ENCODE data around the gene MRPL55.
A peak's percentile ranks its signal among the peaks of the same experiment; 100 is the strongest.

The MRPL55 gene

DNA sequence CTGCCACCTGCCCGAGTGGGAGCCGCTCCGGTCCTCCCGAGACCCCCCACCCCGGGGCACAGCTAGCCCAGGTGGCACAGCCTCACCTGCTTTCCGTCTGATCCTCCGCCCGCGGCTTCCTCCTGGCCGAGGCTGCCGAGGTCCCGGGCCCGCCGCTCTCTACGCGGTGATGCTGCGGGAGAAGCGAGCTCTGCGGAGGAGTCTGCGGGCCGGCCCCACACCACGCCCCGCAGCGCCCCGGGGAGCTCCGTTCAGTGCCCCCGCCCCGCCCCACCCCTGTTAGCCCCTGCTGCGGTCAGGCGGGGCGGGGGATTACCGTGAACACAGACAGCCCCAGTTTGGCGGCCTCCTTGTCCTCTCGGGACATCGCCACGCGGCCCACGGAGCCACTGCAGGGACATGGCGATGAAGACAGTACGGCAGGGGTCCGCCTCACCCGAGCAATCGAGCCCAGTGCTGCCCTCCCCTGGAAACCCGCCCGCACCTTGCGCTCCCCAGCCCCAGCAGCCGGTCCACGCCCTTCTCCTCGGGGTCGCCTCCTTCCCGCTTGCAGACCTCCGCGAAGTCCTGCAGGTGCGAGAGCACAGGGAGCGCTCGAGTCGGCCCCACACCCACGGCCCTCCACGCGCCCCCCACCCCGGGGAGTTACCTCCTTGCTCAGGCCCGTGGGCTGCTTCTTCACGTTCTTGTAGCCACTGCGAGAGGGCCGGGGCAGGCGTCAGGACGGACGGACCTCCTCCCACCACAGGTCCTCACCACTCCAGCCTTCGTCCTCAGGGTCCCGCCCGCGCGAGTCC is 6.9 kb downstream of the MRPL55 start:
- Histone ChIP-seq H4K91ac (ENCODE audit: low read depth, low read length, poor library complexity) (peak overlapping the region; percentile 30), H2BK15ac (ENCODE audit: low read length) (no peak overlapping the region), H2AFZ (ENCODE audit: low read length) (peak overlapping the region; percentile 97), H2BK5ac (ENCODE audit: low read length) (no peak overlapping the region), H2BK12ac (ENCODE audit: low read length) (no peak overlapping the region), H2BK120ac (ENCODE audit: low read depth, low read length) (no peak overlapping the region), H3K4ac (ENCODE audit: low read length) (no peak overlapping the region), H3K27ac (replicated peaks; ENCODE audit: low read length) (no peak overlapping the region), H4K8ac (ENCODE audit: low read depth, low read length) (no peak overlapping the region), H3K4me1 (ENCODE audit: control insufficient read depth in 2 of 2, insufficient read depth in 1 of 2, low read depth in 1 of 2, low read length in 2 of 2) (peaks cover 0 to 5% of the 10 kb centered on the region in 2 donors), H3K4me3 (ENCODE audit: low read length in 2 of 2) (peak overlapping the region; percentile 89 to 99), H3K18ac (ENCODE audit: low read length) (peak overlapping the region; percentile 57), H3K9me3 (replicated peaks in 1 of 2; ENCODE audit: control insufficient read depth in 2 of 2, insufficient read depth in 1 of 2, low read depth in 1 of 2, low read length in 2 of 2) (no peaks in the 10 kb centered on the region), H3K79me1 (ENCODE audit: low read depth, low read length) (peaks cover 27% of the 10 kb centered on the region), H3K27me3 (ENCODE audit: control insufficient read depth in 3 of 3, insufficient read depth in 3 of 3, low read depth in 1 of 3, low read length in 3 of 3) (no peaks in the 10 kb centered on the region), H3K14ac (ENCODE audit: low read length) (peak overlapping the region; percentile 71), H2AK5ac (ENCODE audit: low read depth, low read length) (peak overlapping the region; percentile 97), H3K36me3 (replicated peaks in 1 of 2; ENCODE audit: control insufficient read depth in 2 of 2, insufficient read depth in 2 of 2, low read length in 2 of 2) (peaks cover 45 to 71% of the 10 kb centered on the region in 2 donors), H3K4me2 (ENCODE audit: insufficient read depth, low read length, poor library complexity, severe bottlenecking) (peak overlapping the region; percentile 96), H3K23ac (ENCODE audit: low read depth, low read length, poor library complexity) (peak overlapping the region; percentile 65), H3K9ac (ENCODE audit: low read depth, low read length, poor library complexity) (peak overlapping the region; percentile 95)
- WGBS, 2 donors (ENCODE audit: extremely low coverage in 2 of 2, insufficient read length in 2 of 2, insufficient replicate concordance in 1 of 2): no CpG with 5 or more reads among the region's 73 CpGs
- no peak for DNase-seq (ENCODE audit: low spot score)

DNA sequence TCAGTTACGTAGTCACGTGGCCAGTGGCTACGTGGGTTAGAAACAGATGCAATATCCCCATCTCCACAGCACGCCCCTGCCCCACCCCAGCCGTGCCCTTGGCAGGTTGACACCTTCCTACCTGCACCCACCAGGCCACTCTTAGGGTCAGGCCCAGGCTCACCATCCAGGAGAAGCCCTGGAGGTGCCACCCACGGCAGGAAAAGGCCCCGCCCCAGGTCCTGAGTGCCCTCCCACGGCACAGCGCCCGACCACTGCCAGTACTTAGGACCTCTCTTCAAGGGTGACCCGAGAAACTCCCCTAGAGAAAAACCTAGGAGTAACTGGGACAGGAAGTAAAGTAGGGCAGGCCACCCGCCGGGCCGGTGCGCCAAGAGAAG is 7.5 kb downstream of the MRPL55 start:
- Histone ChIP-seq H3K27me3 (ENCODE audit: control insufficient read depth in 3 of 3, insufficient read depth in 3 of 3, low read depth in 1 of 3, low read length in 3 of 3) (no peaks in the 10 kb centered on the region), H3K18ac (ENCODE audit: low read length) (no peak overlapping the region), H3K14ac (ENCODE audit: low read length) (no peak overlapping the region), H3K4ac (ENCODE audit: low read length) (no peak overlapping the region), H3K9ac (ENCODE audit: low read depth, low read length, poor library complexity) (peak overlapping the region; percentile 95), H3K23ac (ENCODE audit: low read depth, low read length, poor library complexity) (peak overlapping the region; percentile 20), H2AK5ac (ENCODE audit: low read depth, low read length) (no peak overlapping the region), H3K4me1 (ENCODE audit: control insufficient read depth in 2 of 2, insufficient read depth in 1 of 2, low read depth in 1 of 2, low read length in 2 of 2) (peaks cover 0 to 5% of the 10 kb centered on the region in 2 donors), H3K9me3 (replicated peaks in 1 of 2; ENCODE audit: control insufficient read depth in 2 of 2, insufficient read depth in 1 of 2, low read depth in 1 of 2, low read length in 2 of 2) (no peaks in the 10 kb centered on the region), H2BK15ac (ENCODE audit: low read length) (no peak overlapping the region), H3K36me3 (replicated peaks in 1 of 2; ENCODE audit: control insufficient read depth in 2 of 2, insufficient read depth in 2 of 2, low read length in 2 of 2) (peaks cover 49 to 71% of the 10 kb centered on the region in 2 donors), H3K27ac (replicated peaks; ENCODE audit: low read length) (no peak overlapping the region), H2BK5ac (ENCODE audit: low read length) (no peak overlapping the region), H2AFZ (ENCODE audit: low read length) (no peak overlapping the region), H3K79me1 (ENCODE audit: low read depth, low read length) (peaks cover 27% of the 10 kb centered on the region), H4K91ac (ENCODE audit: low read depth, low read length, poor library complexity) (no peak overlapping the region), H3K4me2 (ENCODE audit: insufficient read depth, low read length, poor library complexity, severe bottlenecking) (peak overlapping the region; percentile 96), H2BK120ac (ENCODE audit: low read depth, low read length) (no peak overlapping the region), H3K4me3 (ENCODE audit: low read length in 2 of 2) (peak overlapping the region; percentile 89 to 99), H2BK12ac (ENCODE audit: low read length) (no peak overlapping the region), H4K8ac (ENCODE audit: low read depth, low read length) (no peak overlapping the region)
- no peak for DNase-seq (ENCODE audit: low spot score)
- WGBS, 2 donors (ENCODE audit: extremely low coverage in 2 of 2, insufficient read length in 2 of 2, insufficient replicate concordance in 1 of 2): no CpG with 5 or more reads among the region's 15 CpGs

DNA sequence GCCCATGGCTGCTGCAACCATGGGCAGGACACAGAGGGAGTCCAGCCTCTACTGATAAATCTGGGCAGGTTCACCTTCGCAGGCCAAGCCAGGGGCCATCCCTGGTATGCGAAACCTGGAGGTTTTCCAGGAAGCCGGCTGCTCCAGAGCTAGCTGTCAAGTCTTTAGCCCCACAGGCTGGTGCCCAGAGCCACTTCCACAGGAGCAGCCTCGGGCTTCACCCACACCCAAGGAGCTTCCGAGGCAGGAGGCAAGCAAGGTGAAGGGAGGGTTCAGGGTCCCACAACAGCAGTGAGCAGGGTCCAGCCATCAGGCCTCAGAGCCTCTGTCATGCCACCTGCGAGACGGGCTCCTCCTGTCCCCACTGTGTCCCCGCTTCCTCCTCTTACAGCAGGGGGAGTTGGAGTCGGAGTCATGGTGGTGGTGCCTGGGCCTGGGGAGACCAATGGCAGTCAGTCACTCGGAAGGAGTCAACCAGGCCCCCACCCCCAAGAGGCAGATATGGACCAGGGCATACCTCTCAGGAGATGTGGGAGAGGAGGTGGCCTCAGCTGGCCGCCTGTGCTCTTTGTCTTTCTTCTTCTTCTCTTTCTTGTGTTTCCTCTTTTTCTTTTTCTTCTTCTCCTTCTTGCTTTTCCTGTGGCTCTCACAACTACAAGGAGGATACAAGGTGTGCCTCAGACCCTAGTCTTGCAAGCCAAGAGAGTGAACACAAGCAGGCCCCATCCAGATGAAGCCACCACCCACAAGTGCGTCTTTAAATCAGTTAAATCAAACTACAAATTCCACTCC is 8.1 kb downstream of the MRPL55 start:
- no peak overlapping the region for H2BK5ac ChIP-seq (ENCODE audit: low read length)
- peak overlapping the region; percentile 55 for H3K9ac ChIP-seq (ENCODE audit: low read depth, low read length, poor library complexity)
- H3K4me2 ChIP-seq (ENCODE audit: insufficient read depth, low read length, poor library complexity, severe bottlenecking): no peak overlapping the region
- no peak overlapping the region for H2BK12ac ChIP-seq (ENCODE audit: low read length)
- H3K4me3 ChIP-seq (ENCODE audit: low read length in 2 of 2): peak overlapping the region; percentile 23 to 89
- no peak overlapping the region for H4K8ac ChIP-seq (ENCODE audit: low read depth, low read length)
- DNase-seq (ENCODE audit: low spot score): no peak
- H3K4me1 ChIP-seq (ENCODE audit: control insufficient read depth in 2 of 2, insufficient read depth in 1 of 2, low read depth in 1 of 2, low read length in 2 of 2): peaks cover 0 to 5% of the 10 kb centered on the region in 2 donors
- no peak overlapping the region for H3K23ac ChIP-seq (ENCODE audit: low read depth, low read length, poor library complexity)
- no peak overlapping the region for H3K4ac ChIP-seq (ENCODE audit: low read length)
- H3K18ac ChIP-seq (ENCODE audit: low read length): no peak overlapping the region
- H3K9me3 ChIP-seq (replicated peaks in 1 of 2; ENCODE audit: control insufficient read depth in 2 of 2, insufficient read depth in 1 of 2, low read depth in 1 of 2, low read length in 2 of 2): no peaks in the 10 kb centered on the region
- WGBS, 2 donors (ENCODE audit: extremely low coverage in 2 of 2, insufficient read length in 2 of 2, insufficient replicate concordance in 1 of 2): no CpG with 5 or more reads among the region's 12 CpGs
- peaks cover 46 to 71% of the 10 kb centered on the region in 2 donors for H3K36me3 ChIP-seq (replicated peaks in 1 of 2; ENCODE audit: control insufficient read depth in 2 of 2, insufficient read depth in 2 of 2, low read length in 2 of 2)
- H3K27ac ChIP-seq (replicated peaks; ENCODE audit: low read length): no peak overlapping the region
- no peak overlapping the region for H2AK5ac ChIP-seq (ENCODE audit: low read depth, low read length)
- H4K91ac ChIP-seq (ENCODE audit: low read depth, low read length, poor library complexity): no peak overlapping the region
- no peak overlapping the region for H2AFZ ChIP-seq (ENCODE audit: low read length)
- H3K79me1 ChIP-seq (ENCODE audit: low read depth, low read length): peaks cover 28% of the 10 kb centered on the region
- no peak overlapping the region for H2BK15ac ChIP-seq (ENCODE audit: low read length)
- H2BK120ac ChIP-seq (ENCODE audit: low read depth, low read length): no peak overlapping the region
- no peaks in the 10 kb centered on the region for H3K27me3 ChIP-seq (ENCODE audit: control insufficient read depth in 3 of 3, insufficient read depth in 3 of 3, low read depth in 1 of 3, low read length in 3 of 3)
- no peak overlapping the region for H3K14ac ChIP-seq (ENCODE audit: low read length)

DNA sequence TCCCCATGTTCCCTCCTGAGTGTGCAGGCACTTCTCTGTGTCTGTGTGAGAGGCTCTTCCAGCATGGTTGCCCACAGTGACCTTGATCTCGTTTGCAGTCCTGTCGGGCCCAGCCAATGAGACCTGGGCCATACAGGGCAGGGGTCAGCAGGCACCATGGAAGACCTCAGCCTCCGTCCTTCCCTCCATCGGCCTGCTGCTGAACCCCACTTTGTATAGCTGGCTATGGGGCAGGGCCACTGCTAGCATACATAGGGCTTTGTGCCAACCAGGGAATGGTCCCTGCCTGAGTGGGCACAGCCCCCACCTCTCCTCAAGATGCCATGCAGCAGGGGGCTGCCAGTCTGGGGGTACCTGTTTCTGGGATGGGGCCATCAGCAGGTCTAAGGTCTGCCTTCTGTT is 9.8 kb downstream of the MRPL55 start:
- Histone ChIP-seq H2AFZ (ENCODE audit: low read length) (no peak overlapping the region), H2AK5ac (ENCODE audit: low read depth, low read length) (no peak overlapping the region), H3K4me1 (ENCODE audit: control insufficient read depth in 2 of 2, insufficient read depth in 1 of 2, low read depth in 1 of 2, low read length in 2 of 2) (peaks cover 0 to 5% of the 10 kb centered on the region in 2 donors), H2BK12ac (ENCODE audit: low read length) (no peak overlapping the region), H3K14ac (ENCODE audit: low read length) (no peak overlapping the region), H3K18ac (ENCODE audit: low read length) (no peak overlapping the region), H4K91ac (ENCODE audit: low read depth, low read length, poor library complexity) (no peak overlapping the region), H3K9ac (ENCODE audit: low read depth, low read length, poor library complexity) (no peak overlapping the region), H2BK120ac (ENCODE audit: low read depth, low read length) (no peak overlapping the region), H3K36me3 (replicated peaks in 1 of 2; ENCODE audit: control insufficient read depth in 2 of 2, insufficient read depth in 2 of 2, low read length in 2 of 2) (peaks cover 43 to 69% of the 10 kb centered on the region in 2 donors), H2BK5ac (ENCODE audit: low read length) (no peak overlapping the region), H3K79me1 (ENCODE audit: low read depth, low read length) (peaks cover 36% of the 10 kb centered on the region), H3K27me3 (ENCODE audit: control insufficient read depth in 3 of 3, insufficient read depth in 3 of 3, low read depth in 1 of 3, low read length in 3 of 3) (no peaks in the 10 kb centered on the region), H3K9me3 (replicated peaks in 1 of 2; ENCODE audit: control insufficient read depth in 2 of 2, insufficient read depth in 1 of 2, low read depth in 1 of 2, low read length in 2 of 2) (peaks cover 7 to 16% of the 10 kb centered on the region in 2 donors), H4K8ac (ENCODE audit: low read depth, low read length) (peak overlapping the region; percentile 66), H3K4me2 (ENCODE audit: insufficient read depth, low read length, poor library complexity, severe bottlenecking) (no peak overlapping the region), H3K4me3 (ENCODE audit: low read length in 2 of 2) (peak overlapping the region in 1 of 2 donors; percentile 23), H3K23ac (ENCODE audit: low read depth, low read length, poor library complexity) (peak overlapping the region; percentile 75), H2BK15ac (ENCODE audit: low read length) (no peak overlapping the region), H3K27ac (replicated peaks; ENCODE audit: low read length) (no peak overlapping the region), H3K4ac (ENCODE audit: low read length) (no peak overlapping the region)
- no peak for DNase-seq (ENCODE audit: low spot score)
- WGBS, 2 donors (ENCODE audit: extremely low coverage in 2 of 2, insufficient read length in 2 of 2, insufficient replicate concordance in 1 of 2): no CpG with 5 or more reads among the region's 4 CpGs
